ENCODE data around the gene FBXW4.

FBXW4 gene

GRCh38 chr10:101570428-101571270 lies 124.3 kb downstream of the FBXW4 start:
- FAIRE-seq (no peak), DNase-seq (ENCODE audit: insufficient read length, low spot score) (peak; percentile 69)
- TF ChIP-seq POLR2A (IDR thresholded peaks at IDR 0.05; ENCODE audit: low read depth, low read length) = no peak

- TF ChIP-seq POLR2A (IDR thresholded peaks at IDR 0.05; ENCODE audit: low read depth, low read length) = no peak; the same call in 1 of the 2 replicates
- no peak for FAIRE-seq
- peak; percentile 89 for DNase-seq (ENCODE audit: insufficient read length, low spot score)
Observed at GRCh38 chr10:101569622-101570427, 125.1 kb downstream of the FBXW4 start.

- no peak for TF ChIP-seq POLR2A (IDR thresholded peaks at IDR 0.05; ENCODE audit: low read depth, low read length)
- DNase-seq (ENCODE audit: insufficient read length, low spot score) (no peak), FAIRE-seq (no peak)
Observed at GRCh38 chr10:101569323-101569621, 125.7 kb downstream of the FBXW4 start.

GRCh38 chr10:101568054-101568745 lies 126.8 kb downstream of the FBXW4 start:
- no peak for FAIRE-seq
- DNase-seq (ENCODE audit: insufficient read length, low spot score) = no peak
- TF ChIP-seq POLR2A (IDR thresholded peaks at IDR 0.05; ENCODE audit: low read depth, low read length) = no peak

- DNase-seq (ENCODE audit: insufficient read length, low spot score) (no peak), FAIRE-seq (no peak)
- TF ChIP-seq POLR2A (IDR thresholded peaks at IDR 0.05; ENCODE audit: low read depth, low read length) = no peak
Observed at GRCh38 chr10:101567165-101568006, 127.6 kb downstream of the FBXW4 start.

- FAIRE-seq (no peak), DNase-seq (ENCODE audit: insufficient read length, low spot score) (no peak)
- TF ChIP-seq POLR2A (IDR thresholded peaks at IDR 0.05; ENCODE audit: low read depth, low read length) = no peak
Observed at GRCh38 chr10:101566333-101567164, 128.4 kb downstream of the FBXW4 start.

- TF ChIP-seq POLR2A (IDR thresholded peaks at IDR 0.05; ENCODE audit: low read depth, low read length) = no peak
- DNase-seq (ENCODE audit: insufficient read length, low spot score) (no peak), FAIRE-seq (no peak)
Observed at GRCh38 chr10:101565936-101566332, 129.0 kb downstream of the FBXW4 start.

GRCh38 chr10:101565370-101565900 lies 129.5 kb downstream of the FBXW4 start:
- DNase-seq (ENCODE audit: insufficient read length, low spot score) (no peak), FAIRE-seq (no peak)
- no peak for TF ChIP-seq POLR2A (IDR thresholded peaks at IDR 0.05; ENCODE audit: low read depth, low read length)

GRCh38 chr10:101564490-101564991 lies 130.4 kb downstream of the FBXW4 start:
- DNase-seq (ENCODE audit: insufficient read length, low spot score) = no peak
- TF ChIP-seq POLR2A (IDR thresholded peaks at IDR 0.05; ENCODE audit: low read depth, low read length) = no peak
- no peak for FAIRE-seq

- no peak for TF ChIP-seq POLR2A (IDR thresholded peaks at IDR 0.05; ENCODE audit: low read depth, low read length)
- DNase-seq (ENCODE audit: insufficient read length, low spot score) (no peak), FAIRE-seq (no peak)
Observed at GRCh38 chr10:101563497-101564040, 131.4 kb downstream of the FBXW4 start.

GRCh38 chr10:101563007-101563406 lies 132.0 kb downstream of the FBXW4 start:
- TF ChIP-seq POLR2A (IDR thresholded peaks at IDR 0.05; ENCODE audit: low read depth, low read length) = no peak
- FAIRE-seq (no peak), DNase-seq (ENCODE audit: insufficient read length, low spot score) (no peak)

GRCh38 chr10:101562231-101562630 lies 132.7 kb downstream of the FBXW4 start:
- DNase-seq (ENCODE audit: insufficient read length, low spot score) (no peak), FAIRE-seq (no peak)
- no peak for TF ChIP-seq POLR2A (IDR thresholded peaks at IDR 0.05; ENCODE audit: low read depth, low read length)

Data from H54 (cell line).